DND-41 (cell line): ENCODE measurements around the gene XYLT1.
A peak's percentile ranks its signal among the peaks of the same experiment; 100 is the strongest.

ENCODE experiments used
- ATAC-seq: fragments of 200-7000 bp; cut with Tn5 transposase; 3 replicates; pipeline ENCODE4 v1.9.1; 2021; ENCODE audit warnings: low read depth; ENCODE audit not compliant: insufficient read depth
- DNase-seq: peaks from one replicate; pipeline ENCODE4 v3.0.0-alpha.2; 2020
- H2AFZ ChIP-seq: 2 replicates; pipeline ENCODE4 v1.6.0; 2012; ENCODE audit warnings: low read depth, low read length
- H3K27ac ChIP-seq: 2 replicates; pipeline ENCODE4 v1.5.1; 2012; ENCODE audit warnings: low read length, inconsistent platforms
- H3K27me3 ChIP-seq: fragments of 200-600 bp; sonication (generic); 2 replicates; pipeline ENCODE4 v1.6.0; 2012; ENCODE audit warnings: low read length, mild to moderate bottlenecking, inconsistent platforms; ENCODE audit not compliant: insufficient read depth, poor library complexity
- H3K36me3 ChIP-seq: 2 replicates; pipeline ENCODE4 v1.5.1; 2012; ENCODE audit warnings: low read length, inconsistent platforms; ENCODE audit not compliant: insufficient read depth
- H3K4me1 ChIP-seq: 2 replicates; pipeline ENCODE4 v1.5.1; 2012; ENCODE audit warnings: mild to moderate bottlenecking, low read length; ENCODE audit not compliant: insufficient read depth
- H3K4me2 ChIP-seq: 2 replicates; pipeline ENCODE4 v1.6.0; 2012; ENCODE audit warnings: mild to moderate bottlenecking, moderate library complexity, low read length, inconsistent platforms; ENCODE audit not compliant: insufficient read depth
- H3K4me3 ChIP-seq, 2 experiments: fragments of 200-600 bp in 1 of 2; shearing (Covaris generic) in 1 of 2; 2 replicates each; pipeline ENCODE4 v1.5.1; 2012 to 2016; ENCODE audit warnings: inconsistent platforms in 2 of 2, low read length in 2 of 2, mild to moderate bottlenecking in 2 of 2, low read depth in 1 of 2, moderate library complexity in 1 of 2
- H3K79me2 ChIP-seq: 2 replicates; pipeline ENCODE4 v1.6.0; 2012; ENCODE audit warnings: low read length, inconsistent platforms; ENCODE audit not compliant: insufficient read depth
- H3K9ac ChIP-seq: 2 replicates; pipeline ENCODE4 v1.6.0; 2012; ENCODE audit warnings: low read depth, mild to moderate bottlenecking, inconsistent platforms, low read length, moderate library complexity
- H3K9me3 ChIP-seq: 2 replicates; pipeline ENCODE4 v1.5.1; 2012; ENCODE audit warnings: low read length, moderate library complexity, mild to moderate bottlenecking, inconsistent platforms; ENCODE audit not compliant: insufficient read depth, severe bottlenecking
- H4K20me1 ChIP-seq: 2 replicates; pipeline ENCODE4 v1.6.0; 2012; ENCODE audit warnings: low read length; ENCODE audit not compliant: insufficient read depth
- EZH2 ChIP-seq: IDR thresholded peaks from 3 replicates; pipeline ENCODE4 v1.6.1; 2012; ENCODE audit warnings: borderline replicate concordance, low read depth, mild to moderate bottlenecking, moderate library complexity, low read length, inconsistent platforms; ENCODE audit not compliant: severe bottlenecking
- TF ChIP-seq, protein P1 (sequence below): IDR thresholded peaks from 2 replicates; pipeline ENCODE4 v1.5.1; 2012; ENCODE audit warnings: borderline replicate concordance, low read length, moderate library complexity, mild to moderate bottlenecking; ENCODE audit not compliant: poor library complexity, severe bottlenecking; ENCODE audit errors: extremely low read depth

The XYLT1 gene

GRCh38 chr16:17211797-17212196, 259.0 kb downstream of the XYLT1 start:
- Histone ChIP-seq H3K27me3 (no peaks in the 10 kb centered on the region), H3K79me2 (no peaks in the 10 kb centered on the region), H3K9ac (no peak overlapping the region), H3K36me3 (no peaks in the 10 kb centered on the region), H3K4me2 (no peak overlapping the region), H3K4me3 (no peak overlapping the region), H3K4me1 (no peaks in the 10 kb centered on the region), H3K9me3 (no peaks in the 10 kb centered on the region), H3K27ac (no peak overlapping the region), H2AFZ (no peak overlapping the region), H4K20me1 (no peaks in the 10 kb centered on the region)
- TF ChIP-seq, protein P1, sequence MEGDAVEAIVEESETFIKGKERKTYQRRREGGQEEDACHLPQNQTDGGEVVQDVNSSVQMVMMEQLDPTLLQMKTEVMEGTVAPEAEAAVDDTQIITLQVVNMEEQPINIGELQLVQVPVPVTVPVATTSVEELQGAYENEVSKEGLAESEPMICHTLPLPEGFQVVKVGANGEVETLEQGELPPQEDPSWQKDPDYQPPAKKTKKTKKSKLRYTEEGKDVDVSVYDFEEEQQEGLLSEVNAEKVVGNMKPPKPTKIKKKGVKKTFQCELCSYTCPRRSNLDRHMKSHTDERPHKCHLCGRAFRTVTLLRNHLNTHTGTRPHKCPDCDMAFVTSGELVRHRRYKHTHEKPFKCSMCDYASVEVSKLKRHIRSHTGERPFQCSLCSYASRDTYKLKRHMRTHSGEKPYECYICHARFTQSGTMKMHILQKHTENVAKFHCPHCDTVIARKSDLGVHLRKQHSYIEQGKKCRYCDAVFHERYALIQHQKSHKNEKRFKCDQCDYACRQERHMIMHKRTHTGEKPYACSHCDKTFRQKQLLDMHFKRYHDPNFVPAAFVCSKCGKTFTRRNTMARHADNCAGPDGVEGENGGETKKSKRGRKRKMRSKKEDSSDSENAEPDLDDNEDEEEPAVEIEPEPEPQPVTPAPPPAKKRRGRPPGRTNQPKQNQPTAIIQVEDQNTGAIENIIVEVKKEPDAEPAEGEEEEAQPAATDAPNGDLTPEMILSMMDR: peak; percentile 34
- TF ChIP-seq EZH2: no peak
- ATAC-seq: no peak
- DNase-seq: peak; percentile 5

DNA sequence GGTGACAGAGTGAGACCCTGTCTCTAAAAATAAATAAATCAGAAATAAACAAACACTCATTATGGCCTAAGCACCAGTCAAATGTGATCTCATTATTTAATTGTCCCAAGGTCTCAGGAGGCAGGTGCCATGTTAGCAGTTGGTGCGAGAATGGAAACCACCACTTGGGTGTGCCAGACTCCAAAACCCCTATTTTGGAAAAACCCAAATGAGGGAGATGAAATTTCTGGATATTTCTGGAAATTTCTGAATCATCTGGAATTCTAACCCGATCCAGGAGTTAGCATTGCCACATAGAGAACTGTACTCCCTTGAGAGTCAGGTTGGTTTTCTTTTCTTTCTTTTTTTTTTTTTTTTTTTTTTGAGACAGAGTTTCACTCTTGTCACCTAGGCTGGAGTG, 264.0 kb downstream of the XYLT1 start:
- Histone ChIP-seq H4K20me1 (no peaks in the 10 kb centered on the region), H3K27me3 (no peaks in the 10 kb centered on the region), H2AFZ (no peak overlapping the region), H3K9ac (no peak overlapping the region), H3K9me3 (no peaks in the 10 kb centered on the region), H3K79me2 (no peaks in the 10 kb centered on the region), H3K4me2 (no peak overlapping the region), H3K4me3 (no peak overlapping the region), H3K27ac (no peak overlapping the region), H3K4me1 (no peaks in the 10 kb centered on the region), H3K36me3 (no peaks in the 10 kb centered on the region)
- ATAC-seq (no peak), DNase-seq (no peak)
- TF ChIP-seq, protein P1: no peak
- TF ChIP-seq EZH2: no peak

- no peaks in the 10 kb centered on the region for H3K27me3 ChIP-seq
- H4K20me1 ChIP-seq: no peaks in the 10 kb centered on the region
- no peaks in the 10 kb centered on the region for H3K36me3 ChIP-seq
- no peaks in the 10 kb centered on the region for H3K79me2 ChIP-seq
- no peak for DNase-seq
- no peaks in the 10 kb centered on the region for H3K4me1 ChIP-seq
- H3K9ac ChIP-seq: no peak overlapping the region
- no peak overlapping the region for H3K4me3 ChIP-seq
- no peak overlapping the region for H3K27ac ChIP-seq
- H2AFZ ChIP-seq: no peak overlapping the region
- ATAC-seq: no peak
- TF ChIP-seq, protein P1: no peak
- no peak for TF ChIP-seq EZH2
- no peak overlapping the region for H3K4me2 ChIP-seq
- no peaks in the 10 kb centered on the region for H3K9me3 ChIP-seq
These were observed 265.2 kb downstream of the XYLT1 start for GRCh38 chr16:17205279-17206211.
